OCI-LY1 (cell line): Measurements from ENCODE around the gene FREM3.
"Not testable (repeated sequence)": the region's sequence is repeated elsewhere in the genome, so short reads cannot be mapped to it uniquely, and the experiment has no call there.

Experiments
- H2AFZ ChIP-seq: fragments of 200-600 bp; sonication (generic), shearing (Covaris generic); 2 replicates; pipeline ENCODE4 v1.6.0; 2014; ENCODE audit warnings: antibody characterized with exemption, mild to moderate bottlenecking, low read length
- H3F3A ChIP-seq: fragments of 200-600 bp; sonication (generic), shearing (Covaris generic); 2 replicates; pipeline ENCODE4 v1.6.0; 2014; ENCODE audit warnings: mild to moderate bottlenecking, antibody characterized with exemption, low read length, moderate library complexity; ENCODE audit not compliant: insufficient read depth
- H3K27ac ChIP-seq: fragments of 200-600 bp; sonication (generic); 2 replicates; pipeline ENCODE4 v1.5.1; 2014; ENCODE audit warnings: low read length, mixed run types, mild to moderate bottlenecking, low read depth; ENCODE audit not compliant: poor library complexity, severe bottlenecking
- H3K27me3 ChIP-seq: fragments of 200-600 bp; sonication (generic); 2 replicates; pipeline ENCODE4 v1.6.0; 2014; ENCODE audit warnings: antibody characterized with exemption, mild to moderate bottlenecking, low read length, moderate library complexity; ENCODE audit not compliant: insufficient read depth
- H3K36me3 ChIP-seq: fragments of 200-600 bp; sonication (generic); 2 replicates; pipeline ENCODE4 v1.6.1; 2014; ENCODE audit warnings: mild to moderate bottlenecking, antibody characterized with exemption, low read length, moderate library complexity, mixed read lengths; ENCODE audit not compliant: insufficient read depth
- H3K4me1 ChIP-seq: fragments of 200-600 bp; sonication (generic); 2 replicates; pipeline ENCODE4 v1.5.1; 2014; ENCODE audit warnings: mild to moderate bottlenecking, low read length, moderate library complexity; ENCODE audit not compliant: insufficient read depth, severe bottlenecking
- H3K4me2 ChIP-seq: fragments of 200-600 bp; sonication (generic), shearing (Covaris generic); 2 replicates; pipeline ENCODE4 v1.6.1; 2014; ENCODE audit warnings: low read length
- H3K4me3 ChIP-seq: fragments of 200-600 bp; sonication (generic); 2 replicates; pipeline ENCODE4 v1.5.1; 2014; ENCODE audit warnings: low read length, low read depth, mild to moderate bottlenecking, mixed read lengths; ENCODE audit not compliant: poor library complexity, severe bottlenecking
- H3K79me2 ChIP-seq: fragments of 200-600 bp; shearing (Covaris generic); 2 replicates; pipeline ENCODE4 v1.6.1; 2016; ENCODE audit warnings: mixed run types, low read length, mixed read lengths; ENCODE audit not compliant: insufficient read depth
- H3K9ac ChIP-seq: fragments of 200-600 bp; sonication (generic), shearing (Covaris generic); 2 replicates; pipeline ENCODE4 v1.6.1; 2014; ENCODE audit warnings: mild to moderate bottlenecking, low read length, mixed read lengths
- H3K9me2 ChIP-seq: fragments of 200-600 bp; sonication (generic), shearing (Covaris generic); 2 replicates; pipeline ENCODE4 v1.6.1; 2014; ENCODE audit warnings: low read depth, mild to moderate bottlenecking, low read length, mixed read lengths
- H3K9me3 ChIP-seq: fragments of 200-600 bp; shearing (Covaris generic); 2 replicates; pipeline ENCODE4 v1.6.1; 2014; ENCODE audit warnings: low read length, mixed read lengths
- H4K20me1 ChIP-seq: fragments of 200-600 bp; sonication (generic), shearing (Covaris generic); 2 replicates; pipeline ENCODE4 v1.6.0; 2016; ENCODE audit warnings: mild to moderate bottlenecking, low read length; ENCODE audit not compliant: insufficient read depth
- EZH2 ChIP-seq: fragments of 200-600 bp; sonication (generic), shearing (Covaris generic); IDR thresholded peaks from 2 replicates; pipeline ENCODE4 v1.8.0; 2017; ENCODE audit warnings: borderline replicate concordance, mixed run types, mild to moderate bottlenecking, antibody characterized with exemption, low read length, moderate library complexity, mixed read lengths
- TF ChIP-seq, protein P1 (sequence below): fragments of 200-600 bp; sonication (generic), shearing (Covaris generic); IDR thresholded peaks from 2 replicates; pipeline ENCODE4 v1.5.1; 2017; ENCODE audit warnings: mild to moderate bottlenecking, antibody characterized with exemption, low read length, moderate library complexity, mixed read lengths

Gene FREM3

GRCh38 chr4:143693856-143694255 is 6.6 kb downstream of the FREM3 start:
- H3K27me3 ChIP-seq = no peaks in the 10 kb centered on the region
- no peaks in the 10 kb centered on the region for H3K9me2 ChIP-seq
- no peak overlapping the region for H3K4me2 ChIP-seq
- no peaks in the 10 kb centered on the region for H3F3A ChIP-seq
- H4K20me1 ChIP-seq = no peaks in the 10 kb centered on the region
- no peaks in the 10 kb centered on the region for H3K79me2 ChIP-seq
- TF ChIP-seq EZH2 = no peak
- TF ChIP-seq, protein P1, sequence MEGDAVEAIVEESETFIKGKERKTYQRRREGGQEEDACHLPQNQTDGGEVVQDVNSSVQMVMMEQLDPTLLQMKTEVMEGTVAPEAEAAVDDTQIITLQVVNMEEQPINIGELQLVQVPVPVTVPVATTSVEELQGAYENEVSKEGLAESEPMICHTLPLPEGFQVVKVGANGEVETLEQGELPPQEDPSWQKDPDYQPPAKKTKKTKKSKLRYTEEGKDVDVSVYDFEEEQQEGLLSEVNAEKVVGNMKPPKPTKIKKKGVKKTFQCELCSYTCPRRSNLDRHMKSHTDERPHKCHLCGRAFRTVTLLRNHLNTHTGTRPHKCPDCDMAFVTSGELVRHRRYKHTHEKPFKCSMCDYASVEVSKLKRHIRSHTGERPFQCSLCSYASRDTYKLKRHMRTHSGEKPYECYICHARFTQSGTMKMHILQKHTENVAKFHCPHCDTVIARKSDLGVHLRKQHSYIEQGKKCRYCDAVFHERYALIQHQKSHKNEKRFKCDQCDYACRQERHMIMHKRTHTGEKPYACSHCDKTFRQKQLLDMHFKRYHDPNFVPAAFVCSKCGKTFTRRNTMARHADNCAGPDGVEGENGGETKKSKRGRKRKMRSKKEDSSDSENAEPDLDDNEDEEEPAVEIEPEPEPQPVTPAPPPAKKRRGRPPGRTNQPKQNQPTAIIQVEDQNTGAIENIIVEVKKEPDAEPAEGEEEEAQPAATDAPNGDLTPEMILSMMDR = no peak
- H3K4me3 ChIP-seq = no peak overlapping the region
- H3K4me1 ChIP-seq = no peaks in the 10 kb centered on the region
- no peaks in the 10 kb centered on the region for H3K9me3 ChIP-seq
- no peak overlapping the region for H2AFZ ChIP-seq
- H3K9ac ChIP-seq = no peak overlapping the region
- no peaks in the 10 kb centered on the region for H3K36me3 ChIP-seq
- no peak overlapping the region for H3K27ac ChIP-seq

GRCh38 chr4:143692241-143692640 is 8.2 kb downstream of the FREM3 start:
- H3K4me3 ChIP-seq = no peak overlapping the region
- H4K20me1 ChIP-seq = no peaks in the 10 kb centered on the region
- H3K36me3 ChIP-seq = no peaks in the 10 kb centered on the region
- no peaks in the 10 kb centered on the region for H3K4me1 ChIP-seq
- H3K27me3 ChIP-seq = no peaks in the 10 kb centered on the region
- no peak overlapping the region for H3K4me2 ChIP-seq
- H3K9me3 ChIP-seq = no peaks in the 10 kb centered on the region
- H3K9me2 ChIP-seq = no peaks in the 10 kb centered on the region
- no peaks in the 10 kb centered on the region for H3F3A ChIP-seq
- no peak overlapping the region for H3K9ac ChIP-seq
- TF ChIP-seq EZH2 = no peak
- TF ChIP-seq, protein P1 = no peak
- no peaks in the 10 kb centered on the region for H3K79me2 ChIP-seq
- H2AFZ ChIP-seq = no peak overlapping the region
- no peak overlapping the region for H3K27ac ChIP-seq

GRCh38 chr4:143679434-143679833 is 21.0 kb downstream of the FREM3 start:
- H3K4me3 ChIP-seq = no peak overlapping the region
- no peak overlapping the region for H3K9ac ChIP-seq
- no peak overlapping the region for H3K27ac ChIP-seq
- H3F3A ChIP-seq = no peaks in the 10 kb centered on the region
- H3K4me2 ChIP-seq = no peak overlapping the region
- no peak for TF ChIP-seq EZH2
- TF ChIP-seq, protein P1 = no peak
- no peaks in the 10 kb centered on the region for H3K4me1 ChIP-seq
- no peaks in the 10 kb centered on the region; the same call in 1 of the 2 replicates for H3K9me2 ChIP-seq
- no peak overlapping the region for H2AFZ ChIP-seq
- no peaks in the 10 kb centered on the region for H4K20me1 ChIP-seq
- H3K79me2 ChIP-seq = no peaks in the 10 kb centered on the region
- H3K9me3 ChIP-seq = no peaks in the 10 kb centered on the region
- no peaks in the 10 kb centered on the region for H3K36me3 ChIP-seq
- no peaks in the 10 kb centered on the region for H3K27me3 ChIP-seq

- H4K20me1 ChIP-seq, H3K4me3 ChIP-seq, H3K4me1 ChIP-seq, H3K9me2 ChIP-seq, H3F3A ChIP-seq, H3K27ac ChIP-seq, H3K4me2 ChIP-seq, H3K36me3 ChIP-seq, H2AFZ ChIP-seq, H3K79me2 ChIP-seq, H3K9ac ChIP-seq, H3K9me3 ChIP-seq, H3K27me3 ChIP-seq: not testable (repeated sequence)
Observed at GRCh38 chr4:143673629-143674028, 26.8 kb downstream of the FREM3 start.
